Omental fat pad (tissue), 4 donors: ENCODE measurements around the gene MICB. TPM values are rescaled to one million over a fixed set of nuclear protein-coding genes. Genes with fewer than 3 reads are reported as not detected.

Source experiments
- ATAC-seq: fragments of 150-250 bp; one replicate; pipeline ENCODE4 v1.9.1; 2016; ENCODE audit warnings: mild to moderate bottlenecking, moderate library complexity; ENCODE audit not compliant: low FRiP score
- DNase-seq: peaks from one replicate; pipeline ENCODE4 v3.0.0-alpha.2; 2019; ENCODE audit warnings: low spot score
- CTCF ChIP-seq, 3 donors: fragments of 450-650 bp; IDR thresholded peaks; one replicate each; pipeline ENCODE4 v1.5.1; 2016 to 2017; ENCODE audit warnings: antibody characterized with exemption in 3 of 3, mild to moderate bottlenecking in 3 of 3, moderate library complexity in 2 of 3
- total RNA-seq, 4 donors: library from RNA; depleted of rRNA; stranded (reverse); fragments of >200 nt; gene quantifications; one replicate each; pipeline ENCODE4 v1.1.0, GENCODE V29; 2016

Gene MICB
- total RNA-seq, 4 donors from 2014 or later, result 3.3 to 5.8 (median 5.8) TPM

GRCh38 chr6:31462026-31462963, 35.6 kb upstream of the MICB start:
- DNase-seq (no peak), ATAC-seq (peak; percentile 33)

GRCh38 chr6:31462964-31463870, 34.7 kb upstream of the MICB start:
- no peak for TF ChIP-seq CTCF (IDR thresholded peaks at IDR 0.05)
- ATAC-seq (peak; percentile 96), DNase-seq (peak; percentile 87)

More at GRCh38 chr6:31462026-31462963, 35.6 kb upstream of the MICB start:
- TF ChIP-seq CTCF (IDR thresholded peaks at IDR 0.05), result no peak

DNA sequence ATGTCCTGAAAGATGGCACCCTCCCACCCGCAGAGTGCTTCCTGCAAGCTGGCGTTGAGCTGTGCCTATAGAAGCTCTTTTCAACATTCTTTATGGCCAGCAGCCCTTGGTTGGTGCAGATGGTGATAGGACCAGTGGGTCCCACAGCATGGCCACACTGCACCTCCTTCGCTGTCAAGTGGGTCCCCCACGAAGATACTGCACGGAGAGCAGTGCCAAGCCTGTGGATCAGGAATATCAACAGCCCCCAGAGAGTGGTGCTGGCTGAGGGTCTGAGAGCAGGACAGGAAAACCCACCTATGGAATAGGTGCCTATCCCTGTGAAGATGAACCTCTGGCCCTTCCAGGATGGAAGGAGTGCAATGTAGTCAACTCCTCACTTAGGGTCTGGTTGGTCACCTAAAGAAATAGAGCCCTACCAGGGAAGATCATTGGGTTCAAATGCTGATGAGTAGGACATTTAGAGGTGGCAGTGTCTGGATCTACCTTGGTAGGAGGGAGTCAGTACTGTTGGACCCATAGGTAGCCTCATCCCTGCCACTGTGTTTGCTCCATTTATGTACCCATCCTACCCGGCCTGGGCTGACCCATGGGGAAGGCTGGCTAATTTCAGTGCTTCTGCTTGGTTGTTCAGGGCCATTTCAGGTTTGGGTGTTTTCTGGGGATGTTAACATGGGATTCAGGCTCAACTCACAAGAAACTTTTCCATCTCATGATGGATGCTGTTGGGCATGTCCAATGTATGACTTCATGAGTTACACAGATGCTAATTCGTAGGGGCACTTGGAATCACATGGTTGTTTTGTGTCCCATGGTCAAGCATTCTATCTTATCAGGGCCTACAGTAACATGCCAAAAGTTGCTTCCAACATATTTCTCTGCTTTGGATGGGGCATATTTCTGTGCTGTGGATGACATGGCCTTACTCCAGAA, 33.4 kb upstream of the MICB start:
- no peak for TF ChIP-seq CTCF (IDR thresholded peaks at IDR 0.05)
- DNase-seq (no peak), ATAC-seq (no peak)

- DNase-seq (no peak), ATAC-seq (no peak)
- no peak for TF ChIP-seq CTCF (IDR thresholded peaks at IDR 0.05)
These were observed 32.8 kb upstream of the MICB start for GRCh38 chr6:31465185-31465536.

- DNase-seq, result no peak
- no peak for ATAC-seq
- no peak for TF ChIP-seq CTCF (IDR thresholded peaks at IDR 0.05)
These were observed 32.2 kb upstream of the MICB start for GRCh38 chr6:31465718-31466117.

- no peak for TF ChIP-seq CTCF (IDR thresholded peaks at IDR 0.05)
- no peak for DNase-seq
These were observed 31.5 kb upstream of the MICB start for GRCh38 chr6:31466466-31466865.

More at GRCh38 chr6:31466466-31466865, 31.5 kb upstream of the MICB start:
- no peak for ATAC-seq
